Placental epithelial cell (primary cell): Measurements from ENCODE around the gene SMIM10L1. TPM values are rescaled to one million over a fixed set of nuclear protein-coding genes. Genes with fewer than 3 reads are reported as not detected.

Experiments
- total RNA-seq: library from RNA; depleted of rRNA; stranded (reverse); fragments of >200 nt; gene quantifications from 2 replicates; pipeline ENCODE4 v1.2.3, GENCODE V29; 2012

SMIM10L1 gene
- 4.7 and 7.4 TPM in 2 replicates for total RNA-seq

DNA sequence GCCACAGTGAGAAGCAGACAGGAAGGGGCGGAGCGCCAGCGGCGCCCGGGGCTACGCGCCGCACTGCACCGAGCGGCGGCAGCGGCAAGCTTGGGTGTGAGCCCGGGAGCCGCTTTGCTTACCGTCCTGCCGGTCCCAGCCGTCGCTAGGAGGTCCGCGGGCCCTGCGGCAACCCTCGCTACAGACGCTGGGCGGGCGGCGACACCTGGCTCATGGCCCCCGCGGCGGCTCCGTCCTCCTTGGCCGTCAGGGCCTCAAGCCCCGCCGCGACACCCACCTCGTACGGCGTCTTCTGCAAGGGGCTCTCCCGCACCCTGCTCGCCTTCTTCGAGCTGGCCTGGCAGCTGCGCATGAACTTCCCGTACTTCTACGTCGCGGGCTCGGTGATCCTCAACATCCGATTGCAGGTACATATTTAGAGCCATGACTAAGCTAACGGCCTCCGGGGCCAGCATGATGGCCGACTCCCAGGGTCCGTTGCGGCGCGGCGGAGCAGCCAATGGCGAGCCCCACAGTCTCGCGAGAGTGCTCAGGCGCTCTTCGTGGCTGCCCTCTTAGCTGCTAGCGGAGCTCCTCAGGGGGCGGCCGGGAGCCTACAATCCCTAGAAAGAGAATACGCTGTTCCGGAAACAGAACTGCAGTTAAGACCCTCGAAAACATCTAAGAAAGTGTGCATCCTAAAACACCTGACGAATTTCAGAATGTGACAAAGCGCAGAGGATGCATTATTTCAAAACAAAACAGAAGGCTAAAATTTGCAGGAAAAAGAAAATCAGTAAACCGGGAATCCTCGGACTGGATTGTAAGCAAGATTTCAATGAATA is at the start of gene SMIM10L1:
Gene SMIM10L1, plus strand, starts transcription at position 50 of the 824 bp plus-strand sequence. Its CDS starts 163 bp downstream, at position 213.

DNA sequence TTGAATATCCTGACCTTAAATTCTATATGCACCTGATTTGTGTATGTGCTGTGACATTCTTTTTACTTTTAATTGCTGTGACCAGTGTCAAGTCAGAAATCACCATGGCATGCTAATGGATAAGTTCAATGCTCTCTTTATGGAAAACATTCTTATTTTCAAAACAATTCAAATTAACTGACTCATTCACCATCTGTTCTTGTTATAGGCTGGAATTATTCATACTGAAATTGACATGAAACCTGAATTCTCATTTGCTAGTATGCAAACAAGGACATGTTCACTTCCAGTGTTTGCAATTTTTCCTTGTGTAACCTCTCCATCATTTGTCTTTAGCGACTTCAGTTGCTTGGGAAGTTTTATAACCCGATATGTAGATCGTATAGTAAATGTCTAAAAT is 36.7 kb upstream of the SMIM10L1 start, which contains the start of gene TAS2R30:
Gene TAS2R30, minus strand, starts transcription at position 340 of the 400 bp plus-strand sequence. CDS start 400 bp downstream, outside the sequence.

DNA sequence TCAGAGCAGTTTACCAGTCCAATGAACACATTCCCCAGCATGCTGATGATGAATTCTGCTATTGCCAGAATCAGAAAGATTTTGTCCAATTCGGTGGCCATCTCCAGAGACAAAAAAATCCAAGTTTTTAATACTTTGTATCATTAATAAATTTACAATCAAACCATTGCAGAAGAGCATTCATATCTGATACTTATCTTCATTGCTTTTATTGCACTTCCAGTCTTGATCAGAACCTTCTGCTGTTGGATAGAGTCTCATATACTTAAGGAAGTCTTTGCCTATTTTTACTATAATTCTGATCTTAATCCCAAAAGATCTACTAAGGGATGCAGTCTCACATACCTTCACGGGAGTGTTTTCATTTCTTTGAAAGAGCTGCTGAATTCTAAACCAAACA is 15.8 kb downstream of the SMIM10L1 start, which contains the start of gene TAS2R42:
Gene TAS2R42, minus strand, starts transcription at position 101 of the 400 bp plus-strand sequence. Its CDS starts 0 bp downstream, at position 101.

Other genes starting within 250 kb of the SMIM10L1 start
- gene PRH2, start 242.0 kb upstream of the SMIM10L1 start, total RNA-seq = 1.1 and 1.2 TPM in 2 replicates
- gene TAS2R14, start 231.9 kb upstream of the SMIM10L1 start, total RNA-seq = 2.5 and 2.7 TPM in 2 replicates
- gene TAS2R50, start 184.3 kb upstream of the SMIM10L1 start, total RNA-seq = 3.1 and 4.1 TPM in 2 replicates
- 2.7 and 4.1 TPM in 2 replicates for gene TAS2R20, start 172.9 kb upstream of the SMIM10L1 start, total RNA-seq
- 4.7 and 6.2 TPM in 2 replicates for gene TAS2R19, start 148.6 kb upstream of the SMIM10L1 start, total RNA-seq
- gene TAS2R31, start 139.8 kb upstream of the SMIM10L1 start, total RNA-seq = 3.1 and 7.1 TPM in 2 replicates
- gene TAS2R46, start 108.9 kb upstream of the SMIM10L1 start, total RNA-seq = 2.5 and 2.7 TPM in 2 replicates
- gene TAS2R43, start 78.9 kb upstream of the SMIM10L1 start, total RNA-seq = 2.0 and 2.4 TPM in 2 replicates
- 5.5 and 7.0 TPM in 2 replicates for gene TAS2R30, start 36.5 kb upstream of the SMIM10L1 start, total RNA-seq
- not detected in 2 replicates for gene TAS2R42, start 15.7 kb downstream of the SMIM10L1 start, total RNA-seq
- not detected in 2 replicates for gene PRB3, start 98.5 kb downstream of the SMIM10L1 start, total RNA-seq
- gene PRB4, start 139.2 kb downstream of the SMIM10L1 start, total RNA-seq = not detected in 2 replicates
- gene PRB2, start 224.4 kb downstream of the SMIM10L1 start, total RNA-seq = not detected in 2 replicates